Measurements from ENCODE around the gene TMEM242. TPM values are rescaled to one million over a fixed set of nuclear protein-coding genes. Genes with fewer than 3 reads are reported as not detected.
A peak's percentile ranks its signal among the peaks of the same experiment; 100 is the strongest.

TMEM242 gene
- total and polyA plus RNA-seq, 9 donors: 5.5 to 12.1 (median 10.1) TPM

DNA sequence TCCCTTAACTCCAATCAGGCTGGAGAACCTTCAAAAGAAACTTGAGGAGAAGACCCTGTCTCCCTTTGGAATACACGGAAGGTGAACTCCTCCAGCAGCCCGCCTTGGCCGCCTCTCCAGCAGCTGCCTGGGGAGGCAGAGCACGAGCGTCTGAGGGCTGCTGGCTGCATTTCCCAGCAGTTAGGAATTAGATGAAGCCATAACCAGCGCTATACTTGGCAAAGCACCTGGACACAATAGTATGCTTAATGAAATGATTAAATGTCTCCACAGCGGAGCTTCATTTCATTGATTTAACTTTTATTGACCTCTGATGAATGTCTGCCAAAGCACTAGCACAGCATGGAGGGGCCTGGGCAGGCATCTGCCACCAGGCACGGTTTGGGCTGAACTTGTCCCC lies 73.5 kb downstream of the TMEM242 start:
- no peaks in the 10 kb centered on the region for H3K9me3 ChIP-seq
- 67 to 80% (median 68%) methylated on average over 8 of the region's 8 CpGs for WGBS, 3 donors
- peaks cover 2% of the 10 kb centered on the region for H3K4me1 ChIP-seq (ENCODE audit: insufficient read depth)
- DNase-seq: peak in 1 of 5 donors; percentile 13
- TF ChIP-seq EP300 (IDR thresholded peaks at IDR 0.05): no peak
- TF ChIP-seq POLR2A (IDR thresholded peaks at IDR 0.05): no peak
- TF ChIP-seq, protein P1, sequence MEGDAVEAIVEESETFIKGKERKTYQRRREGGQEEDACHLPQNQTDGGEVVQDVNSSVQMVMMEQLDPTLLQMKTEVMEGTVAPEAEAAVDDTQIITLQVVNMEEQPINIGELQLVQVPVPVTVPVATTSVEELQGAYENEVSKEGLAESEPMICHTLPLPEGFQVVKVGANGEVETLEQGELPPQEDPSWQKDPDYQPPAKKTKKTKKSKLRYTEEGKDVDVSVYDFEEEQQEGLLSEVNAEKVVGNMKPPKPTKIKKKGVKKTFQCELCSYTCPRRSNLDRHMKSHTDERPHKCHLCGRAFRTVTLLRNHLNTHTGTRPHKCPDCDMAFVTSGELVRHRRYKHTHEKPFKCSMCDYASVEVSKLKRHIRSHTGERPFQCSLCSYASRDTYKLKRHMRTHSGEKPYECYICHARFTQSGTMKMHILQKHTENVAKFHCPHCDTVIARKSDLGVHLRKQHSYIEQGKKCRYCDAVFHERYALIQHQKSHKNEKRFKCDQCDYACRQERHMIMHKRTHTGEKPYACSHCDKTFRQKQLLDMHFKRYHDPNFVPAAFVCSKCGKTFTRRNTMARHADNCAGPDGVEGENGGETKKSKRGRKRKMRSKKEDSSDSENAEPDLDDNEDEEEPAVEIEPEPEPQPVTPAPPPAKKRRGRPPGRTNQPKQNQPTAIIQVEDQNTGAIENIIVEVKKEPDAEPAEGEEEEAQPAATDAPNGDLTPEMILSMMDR (IDR thresholded peaks at IDR 0.05): no peak
- intact Hi-C loops (cut with DNase I): no loop called here
- no peaks in the 10 kb centered on the region for H3K27me3 ChIP-seq
- H3K36me3 ChIP-seq: no peaks in the 10 kb centered on the region
- no peak overlapping the region for H3K27ac ChIP-seq
- H3K4me3 ChIP-seq: no peak overlapping the region

DNA sequence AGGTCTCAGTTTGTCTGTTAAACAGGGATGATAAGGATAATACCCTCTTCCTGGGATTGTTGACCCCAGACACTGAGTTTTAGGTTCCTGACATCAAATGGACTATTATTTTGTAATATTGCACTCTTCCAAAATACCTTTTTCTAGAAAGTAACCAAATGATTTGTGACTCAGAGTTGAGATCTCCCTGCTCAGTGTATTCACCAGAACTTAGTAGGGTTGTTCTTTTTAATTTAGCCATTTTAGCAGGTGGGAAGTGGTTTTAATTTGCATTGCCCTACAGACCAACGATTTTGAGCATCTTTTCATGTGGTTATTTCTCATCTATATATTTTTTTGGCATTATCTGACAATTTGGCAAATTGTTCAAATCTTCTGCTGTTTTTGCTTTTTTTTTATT lies 75.1 kb downstream of the TMEM242 start:
- no peaks in the 10 kb centered on the region for H3K9me3 ChIP-seq
- WGBS, 3 donors: 64 to 77% (median 73%) methylated on average over 1 of the region's 1 CpG

DNA sequence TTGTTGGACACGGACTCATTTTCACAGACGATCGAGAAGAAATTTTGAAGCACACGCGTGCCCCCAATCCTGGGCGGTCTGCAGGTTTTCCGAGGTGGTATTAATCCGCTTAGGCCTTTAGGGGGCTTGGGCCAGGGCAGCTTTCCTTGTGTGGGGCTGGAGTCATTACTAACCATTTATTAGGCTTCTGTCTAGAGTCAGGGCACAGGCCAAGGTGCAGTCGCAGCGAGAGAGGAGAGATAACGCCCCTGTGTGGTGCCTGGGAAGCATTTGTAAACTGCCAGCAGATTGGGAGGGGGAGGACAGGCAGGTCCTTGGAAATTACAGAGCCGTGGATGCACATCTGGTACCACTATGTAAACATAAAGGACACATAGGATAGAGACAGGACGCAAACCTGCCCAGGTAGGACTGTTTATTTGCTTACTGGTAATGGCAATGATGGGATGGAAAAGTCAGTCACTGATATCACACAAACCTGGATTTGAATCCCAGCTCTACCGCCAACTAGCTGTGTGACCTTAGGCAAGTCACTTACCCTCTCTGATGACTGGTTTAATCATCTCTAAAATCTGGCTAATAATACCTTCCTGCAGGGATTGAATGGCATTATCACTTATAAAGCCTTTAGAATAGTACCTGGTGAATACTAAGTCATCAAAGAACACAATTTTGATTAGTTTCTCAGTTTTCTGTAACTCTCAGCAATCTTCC lies 76.4 kb downstream of the TMEM242 start:
- intact Hi-C loops (cut with DNase I): no loop called here
- no peaks in the 10 kb centered on the region for H3K27me3 ChIP-seq
- H3K4me1 ChIP-seq (ENCODE audit: insufficient read depth): peaks cover 2% of the 10 kb centered on the region
- peak in 1 of 5 donors; percentile 15 for DNase-seq
- no peaks in the 10 kb centered on the region for H3K36me3 ChIP-seq
- TF ChIP-seq EP300 (IDR thresholded peaks at IDR 0.05) (no peak), POLR2A (IDR thresholded peaks at IDR 0.05) (no peak)
- TF ChIP-seq, protein P1 (IDR thresholded peaks at IDR 0.05): no peak
- no peak overlapping the region for H3K27ac ChIP-seq
- no peak overlapping the region for H3K4me3 ChIP-seq
- no peaks in the 10 kb centered on the region for H3K9me3 ChIP-seq
- WGBS, 3 donors: 90 to 93% (median 91%) methylated on average over 14 of the region's 14 CpGs

More for the DNA sequence above, 75.1 kb downstream of the TMEM242 start:
- Histone ChIP-seq H3K27ac (no peak overlapping the region), H3K36me3 (no peaks in the 10 kb centered on the region), H3K4me1 (ENCODE audit: insufficient read depth) (peaks cover 2% of the 10 kb centered on the region), H3K27me3 (no peaks in the 10 kb centered on the region), H3K4me3 (no peak overlapping the region)
- intact Hi-C loops (cut with DNase I): no loop called here
- no peak for DNase-seq
- TF ChIP-seq, protein P1 (IDR thresholded peaks at IDR 0.05): no peak
- no peak for TF ChIP-seq POLR2A (IDR thresholded peaks at IDR 0.05)
- TF ChIP-seq EP300 (IDR thresholded peaks at IDR 0.05): no peak

DNA sequence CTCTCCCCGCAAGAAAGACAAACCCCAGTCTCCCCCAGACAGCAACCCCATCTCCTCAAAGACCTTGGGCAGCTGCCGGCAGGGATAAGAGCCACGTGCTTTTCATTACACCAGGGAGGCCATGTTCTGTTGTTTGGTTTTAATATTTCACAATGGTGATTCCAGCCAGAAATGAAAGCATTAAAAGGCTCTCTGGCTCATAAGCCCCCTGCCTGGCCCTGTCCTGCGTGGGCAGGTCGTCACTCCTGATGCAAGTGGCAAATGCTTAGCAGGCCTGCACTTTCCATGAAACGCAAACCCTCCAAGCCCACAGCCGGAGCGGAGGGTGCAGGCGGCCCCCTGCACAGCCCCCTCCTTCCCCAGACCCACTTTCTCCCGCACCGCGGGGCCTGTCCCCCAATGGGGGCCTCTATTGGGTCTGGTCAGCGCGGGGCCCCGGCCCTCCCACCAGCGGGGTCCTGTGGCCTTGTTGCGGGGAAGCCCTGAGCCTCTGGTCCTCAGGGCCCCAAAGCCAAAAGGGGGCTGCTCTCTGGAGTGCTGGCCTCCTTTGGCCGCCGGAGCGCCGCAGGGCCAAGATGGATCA lies 77.2 kb downstream of the TMEM242 start:
- no peak overlapping the region for H3K4me3 ChIP-seq
- H3K9me3 ChIP-seq: no peaks in the 10 kb centered on the region
- intact Hi-C loops (cut with DNase I): no loop called here
- TF ChIP-seq, protein P1 (IDR thresholded peaks at IDR 0.05): no peak
- TF ChIP-seq EP300 (IDR thresholded peaks at IDR 0.05) (no peak), POLR2A (IDR thresholded peaks at IDR 0.05) (no peak)
- no peaks in the 10 kb centered on the region for H3K36me3 ChIP-seq
- H3K27me3 ChIP-seq: no peaks in the 10 kb centered on the region
- H3K4me1 ChIP-seq (ENCODE audit: insufficient read depth): peaks cover 2% of the 10 kb centered on the region
- peak in 4 of 5 donors; percentile 51 to 73 (median 58) for DNase-seq
- no peak overlapping the region for H3K27ac ChIP-seq
- WGBS, 3 donors: 77 to 80% (median 78%) methylated on average over 21 of the region's 21 CpGs

Measured in ovary (tissue), 9 donors.